CD4-positive, alpha-beta T cell treated with Interleukin-4 for 1 hour (primary cell): ENCODE data around the gene HECW1.

Source experiments
- DNase-seq, 2 donors: peaks; one replicate each; pipeline ENCODE4 v3.0.0-alpha.2; 2020 to 2022

HECW1 gene

DNA sequence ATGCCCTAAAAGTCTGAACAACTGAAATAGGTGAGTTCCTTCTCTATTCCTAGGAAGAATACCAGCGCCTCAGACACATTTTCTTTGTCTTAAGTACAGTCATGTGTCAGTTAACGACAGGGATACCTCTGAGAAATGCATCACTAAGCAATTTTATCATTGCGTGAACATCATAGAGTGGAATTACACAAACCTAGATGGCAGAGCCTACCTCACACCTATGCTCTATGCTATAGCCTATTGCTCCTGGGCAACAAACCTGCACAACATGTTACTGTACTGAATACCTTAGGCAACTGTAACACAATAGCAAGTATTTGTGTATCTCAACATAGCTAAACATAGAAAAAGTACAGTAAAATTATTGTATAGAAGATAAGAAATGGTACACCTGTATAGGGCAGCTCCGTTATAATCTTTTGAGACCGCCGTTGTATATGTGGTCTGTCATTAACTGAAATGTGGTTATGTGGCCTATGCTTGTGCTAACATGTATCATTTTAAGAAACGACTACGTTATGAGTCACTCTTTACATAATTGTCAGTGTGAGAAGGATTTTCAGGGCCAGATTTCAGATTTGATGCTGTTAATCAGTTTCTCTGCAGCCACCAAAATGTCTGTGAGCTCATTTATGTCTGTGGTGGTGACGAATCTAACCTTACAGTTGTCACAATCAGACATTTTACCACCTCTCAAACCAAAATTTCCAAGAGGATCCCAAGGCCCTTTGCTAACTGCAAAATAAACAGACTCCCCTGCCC is 404.3 kb downstream of the HECW1 start:
- DNase-seq: peak in 1 of 2 donors; percentile 3

GRCh38 chr7:43517464-43517863 is 405.0 kb downstream of the HECW1 start:
- DNase-seq: no peak

DNA sequence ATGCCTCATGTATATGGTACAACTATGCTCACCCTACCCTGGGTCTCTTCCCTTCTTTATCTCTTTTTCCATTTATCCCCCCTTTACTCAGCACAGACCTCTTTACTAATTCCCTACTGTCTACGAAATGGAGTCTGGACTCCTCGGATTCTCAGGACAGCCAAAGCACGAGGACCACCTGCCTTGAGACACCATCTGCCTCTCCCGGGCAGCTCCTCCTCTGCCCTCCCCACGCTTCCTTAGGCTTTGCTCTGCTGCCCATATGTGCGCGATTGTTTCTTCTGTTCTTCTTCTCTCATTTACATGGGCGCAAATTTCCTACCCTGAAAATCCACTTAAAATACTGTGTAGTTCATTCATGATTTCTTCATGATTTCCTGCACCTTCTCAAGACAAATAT is 407.8 kb downstream of the HECW1 start:
- DNase-seq: no peak

GRCh38 chr7:43522406-43523156 is 410.1 kb downstream of the HECW1 start:
- no peak for DNase-seq

- DNase-seq: no peak
These were observed 416.3 kb downstream of the HECW1 start for GRCh38 chr7:43528576-43529354.

GRCh38 chr7:43530553-43531410 is 418.3 kb downstream of the HECW1 start:
- DNase-seq: no peak

GRCh38 chr7:43531700-43532099 is 419.3 kb downstream of the HECW1 start:
- DNase-seq: no peak

GRCh38 chr7:43533801-43534479 is 421.5 kb downstream of the HECW1 start:
- DNase-seq: no peak

DNA sequence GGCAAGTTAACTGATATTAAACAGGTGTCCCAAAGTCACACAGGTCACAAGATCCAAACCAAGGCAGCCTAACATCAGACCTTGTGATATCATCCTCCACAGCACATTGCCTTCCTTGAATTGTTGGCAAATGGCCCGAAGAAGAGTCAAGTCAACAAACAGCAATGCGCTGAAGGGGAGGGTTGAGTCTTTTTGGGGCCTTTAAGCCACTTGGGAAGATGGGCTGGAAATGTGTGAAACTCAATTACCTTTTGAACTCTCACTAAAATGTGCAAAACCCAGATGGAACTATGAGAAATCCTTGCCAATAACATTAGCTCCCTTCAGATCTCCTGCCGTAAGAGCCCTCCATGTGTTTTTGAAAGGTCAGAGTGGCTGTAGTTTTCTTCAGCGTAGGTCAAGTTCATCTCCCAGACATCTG is 422.6 kb downstream of the HECW1 start:
- no peak for DNase-seq

DNA sequence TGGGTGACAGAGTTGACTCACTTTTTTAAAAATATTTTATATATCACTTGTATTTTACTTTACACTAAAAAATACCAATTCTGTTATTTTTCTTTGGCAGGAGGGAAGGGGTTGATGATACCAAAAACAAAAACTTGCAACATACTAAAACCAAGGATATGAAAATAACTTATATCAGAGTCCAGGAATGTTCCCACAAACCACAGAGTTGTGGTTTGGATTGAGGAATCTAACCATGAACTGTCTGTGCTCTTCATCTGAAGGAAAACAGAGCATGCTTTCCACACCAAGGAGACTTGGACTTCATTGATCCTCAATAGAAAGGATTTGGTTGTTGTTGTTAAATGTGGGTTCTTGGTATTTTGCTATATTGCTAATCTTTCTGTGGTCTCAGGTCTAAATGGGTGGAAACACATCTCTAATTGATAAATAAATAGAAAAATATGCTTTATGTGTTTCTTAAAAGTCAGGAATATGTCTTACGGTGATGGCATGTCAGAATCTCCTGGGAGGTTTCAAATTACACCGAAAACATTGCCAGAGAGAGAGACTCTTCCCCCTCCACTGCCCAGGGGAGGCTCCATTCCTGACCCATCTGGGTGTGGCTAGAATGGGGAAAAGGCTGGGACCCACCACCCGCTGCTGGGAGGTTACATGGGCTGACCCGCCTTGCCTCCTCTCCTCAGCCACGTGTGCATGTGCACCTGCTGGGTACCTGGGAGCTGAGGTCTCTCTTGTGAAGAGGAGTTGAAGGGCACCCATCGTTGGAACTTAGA is 423.6 kb downstream of the HECW1 start:
- DNase-seq: no peak

DNA sequence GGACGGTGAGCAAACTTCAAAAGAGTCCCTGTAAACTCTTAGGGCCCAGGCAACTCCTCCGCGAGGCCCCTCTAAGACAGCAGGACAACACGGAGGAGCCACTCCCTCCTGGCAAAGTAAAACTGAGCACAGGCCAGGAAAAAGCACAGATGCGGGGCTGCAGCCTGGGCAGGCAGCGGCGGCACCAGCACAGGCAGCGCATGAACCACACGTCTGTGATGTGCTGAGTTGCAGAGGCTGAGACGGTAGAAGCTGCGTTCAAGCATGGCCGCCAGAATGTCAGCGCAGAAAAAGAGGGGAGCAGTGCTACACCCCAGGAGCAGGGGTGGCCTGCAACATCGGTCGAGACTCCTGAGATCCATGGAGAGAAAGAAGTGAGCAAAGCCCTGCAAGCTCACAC is 424.3 kb downstream of the HECW1 start:
- DNase-seq: no peak

GRCh38 chr7:43537765-43538403 is 425.4 kb downstream of the HECW1 start:
- DNase-seq: no peak

- no peak for DNase-seq
These were observed 425.9 kb downstream of the HECW1 start for GRCh38 chr7:43538404-43538771.

DNA sequence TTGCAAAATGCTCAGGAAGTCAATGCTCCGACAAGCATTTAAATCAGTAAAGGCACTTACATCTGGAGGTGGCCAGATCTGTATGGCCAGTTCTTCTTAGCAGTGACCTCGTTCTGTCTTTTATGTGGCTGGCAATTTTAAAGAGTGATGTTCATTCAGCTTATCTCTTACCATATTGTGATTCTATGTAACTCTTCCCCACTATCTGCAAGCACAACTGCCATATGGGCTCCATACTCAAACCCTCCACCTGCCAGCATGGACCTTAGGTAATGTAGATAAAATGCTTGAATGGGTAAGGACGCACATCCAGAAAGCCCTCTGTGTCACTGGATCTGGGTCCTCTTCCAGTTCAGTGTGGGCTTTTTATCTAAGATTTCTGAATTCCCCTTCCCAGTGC is 428.0 kb downstream of the HECW1 start:
- no peak for DNase-seq

DNA sequence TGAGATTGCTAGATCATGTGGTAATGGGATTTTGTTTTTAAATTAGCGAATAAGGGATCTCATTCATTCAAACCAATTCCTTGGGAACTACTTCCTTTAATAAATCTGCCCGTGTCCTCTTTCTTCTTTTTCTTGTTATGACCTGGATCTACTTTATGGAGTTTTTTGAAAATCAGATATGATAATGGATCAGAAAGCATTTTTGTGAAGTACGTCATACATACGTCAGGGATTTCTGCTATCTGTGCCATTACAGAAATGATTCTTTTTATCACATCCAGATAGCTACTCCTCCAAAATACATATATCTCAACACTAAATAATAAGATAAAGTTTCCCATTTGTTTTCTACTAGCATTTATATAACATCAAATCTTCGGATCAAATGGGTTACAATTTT is 430.3 kb downstream of the HECW1 start:
- no peak for DNase-seq

DNA sequence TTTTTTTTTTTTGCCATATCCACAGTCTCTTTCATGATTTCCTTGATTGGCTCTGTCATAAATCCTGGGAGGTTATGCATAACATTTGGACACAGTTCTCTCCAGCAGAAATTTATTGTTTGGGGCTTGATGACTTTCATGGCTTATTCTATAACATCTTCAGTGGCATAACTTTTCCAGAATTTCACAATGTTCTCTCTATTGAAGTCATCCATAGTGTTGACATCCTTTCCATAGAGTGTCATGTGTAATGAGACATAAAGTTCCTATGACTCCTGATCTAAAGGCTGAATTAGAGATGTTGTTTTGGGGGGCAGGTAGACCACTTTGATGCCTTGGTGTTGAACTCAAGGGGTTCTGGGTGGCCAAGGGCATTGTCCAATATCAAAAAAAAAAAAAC is 433.8 kb downstream of the HECW1 start:
- no peak for DNase-seq

GRCh38 chr7:43550427-43550826 is 438.0 kb downstream of the HECW1 start:
- no peak for DNase-seq

GRCh38 chr7:43552122-43552521 is 439.7 kb downstream of the HECW1 start:
- DNase-seq: no peak

- no peak for DNase-seq
These were observed 441.6 kb downstream of the HECW1 start for GRCh38 chr7:43553999-43554398.

GRCh38 chr7:43554423-43554822 is 442.0 kb downstream of the HECW1 start:
- no peak for DNase-seq
